Adrenal gland (tissue), 5 donors: ENCODE data around the gene TMEM232.

Experiments
- POLR2A ChIP-seq, 2 donors: fragments of 450-650 bp; IDR thresholded peaks; one replicate each; pipeline ENCODE4 v1.6.1; 2017; ENCODE audit warnings: antibody characterized with exemption in 2 of 2, mild to moderate bottlenecking in 2 of 2, moderate library complexity in 1 of 2
- TF ChIP-seq, protein P1 (sequence below), 6 experiments: fragments of 450-650 bp in 4 of 6; fragments of 200-600 bp in 2 of 6; sonication (generic) in 1 of 6; IDR thresholded peaks; 1 replicate in 5 of 6; 2 replicates in 1 of 6; pipeline versions ENCODE4 v1.5.1 to v1.8.0; 2016 to 2021; ENCODE audit warnings: antibody characterized with exemption in 6 of 6, mild to moderate bottlenecking in 2 of 6, moderate library complexity in 1 of 6
- donor health status: DM: no; HTN: no; CAD: no.

DNA sequence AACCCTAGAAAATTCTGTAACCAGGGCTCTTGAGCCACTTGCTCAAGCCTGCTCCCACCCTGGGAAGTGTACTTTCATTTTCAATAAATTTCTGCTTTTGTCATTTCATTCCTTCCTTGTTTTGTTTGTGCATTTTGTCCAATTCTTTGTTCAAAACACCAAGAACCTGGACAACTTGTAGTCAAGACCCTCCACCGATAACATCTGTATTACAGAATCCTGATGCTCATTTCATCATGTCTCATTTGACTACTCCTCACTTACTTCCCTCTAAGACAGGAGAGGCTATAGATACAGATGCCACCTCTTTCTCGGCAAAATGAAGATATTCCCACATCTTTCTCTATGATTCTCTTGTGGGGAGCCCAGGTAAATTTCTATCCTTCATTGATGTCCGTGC is 183.5 kb downstream of the TMEM232 start:
- TF ChIP-seq, protein P1, sequence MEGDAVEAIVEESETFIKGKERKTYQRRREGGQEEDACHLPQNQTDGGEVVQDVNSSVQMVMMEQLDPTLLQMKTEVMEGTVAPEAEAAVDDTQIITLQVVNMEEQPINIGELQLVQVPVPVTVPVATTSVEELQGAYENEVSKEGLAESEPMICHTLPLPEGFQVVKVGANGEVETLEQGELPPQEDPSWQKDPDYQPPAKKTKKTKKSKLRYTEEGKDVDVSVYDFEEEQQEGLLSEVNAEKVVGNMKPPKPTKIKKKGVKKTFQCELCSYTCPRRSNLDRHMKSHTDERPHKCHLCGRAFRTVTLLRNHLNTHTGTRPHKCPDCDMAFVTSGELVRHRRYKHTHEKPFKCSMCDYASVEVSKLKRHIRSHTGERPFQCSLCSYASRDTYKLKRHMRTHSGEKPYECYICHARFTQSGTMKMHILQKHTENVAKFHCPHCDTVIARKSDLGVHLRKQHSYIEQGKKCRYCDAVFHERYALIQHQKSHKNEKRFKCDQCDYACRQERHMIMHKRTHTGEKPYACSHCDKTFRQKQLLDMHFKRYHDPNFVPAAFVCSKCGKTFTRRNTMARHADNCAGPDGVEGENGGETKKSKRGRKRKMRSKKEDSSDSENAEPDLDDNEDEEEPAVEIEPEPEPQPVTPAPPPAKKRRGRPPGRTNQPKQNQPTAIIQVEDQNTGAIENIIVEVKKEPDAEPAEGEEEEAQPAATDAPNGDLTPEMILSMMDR (IDR thresholded peaks at IDR 0.05), result no peak
- no peak for TF ChIP-seq POLR2A (IDR thresholded peaks at IDR 0.05)
